GM20000 (cell line): ENCODE data around the gene SLC31A1.

Experiments
- DNase-seq: peaks from one replicate; pipeline ENCODE4 v3.0.0; 2012; ENCODE audit warnings: low spot score
- CTCF ChIP-seq: IDR thresholded peaks from 2 replicates; pipeline ENCODE4 v1.5.1; 2012; ENCODE audit warnings: mild to moderate bottlenecking, control low read depth; ENCODE audit errors: extremely low read depth, missing control alignments

Gene SLC31A1

DNA sequence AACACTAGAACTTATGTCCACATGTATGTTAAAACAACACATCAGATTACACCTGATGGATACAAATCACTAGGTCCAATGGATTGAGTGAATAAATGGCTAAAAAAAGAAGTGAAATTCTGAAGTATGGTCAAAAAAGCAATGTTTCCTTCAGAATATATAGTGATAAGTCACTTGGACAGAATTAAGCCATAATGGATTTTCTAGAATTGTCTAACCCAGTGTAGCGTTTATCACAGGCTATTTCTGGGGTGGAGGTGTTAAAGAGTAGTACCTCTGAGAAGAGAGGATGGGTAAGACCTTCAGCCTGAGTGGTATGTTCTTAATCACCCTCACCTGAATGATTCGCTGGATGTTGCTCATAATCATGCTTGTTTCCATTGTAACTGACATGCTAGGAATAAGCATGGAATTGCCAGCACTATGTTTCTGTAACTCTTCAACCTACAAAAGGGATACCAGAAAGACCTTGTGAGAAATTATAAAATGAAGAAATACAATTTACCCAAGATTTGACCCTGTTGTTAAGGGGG lies 37.3 kb upstream of the SLC31A1 start:
- DNase-seq: no peak
- no peak for TF ChIP-seq CTCF

GRCh38 chr9:113184539-113184938 lies 36.8 kb upstream of the SLC31A1 start:
- no peak for TF ChIP-seq CTCF
- DNase-seq: no peak

DNA sequence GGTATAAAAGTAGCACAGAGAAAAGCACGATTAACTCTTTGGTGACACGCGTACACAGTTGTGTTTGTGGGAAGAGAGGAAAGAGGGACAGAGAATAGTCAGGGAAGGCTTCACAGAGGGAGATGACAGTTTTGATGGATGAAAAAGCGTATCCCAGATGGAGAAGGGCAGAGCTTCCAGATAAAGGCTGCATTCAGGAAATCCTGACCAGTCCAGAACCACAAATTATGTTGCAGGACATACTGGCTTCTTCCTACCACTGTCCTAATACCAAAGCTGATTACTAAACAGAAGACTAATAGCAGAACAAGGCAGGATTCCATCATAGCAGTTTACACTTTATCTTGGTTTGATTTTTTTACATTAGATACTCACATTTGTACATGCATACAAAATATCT lies 36.1 kb upstream of the SLC31A1 start:
- TF ChIP-seq CTCF: no peak
- no peak for DNase-seq

- TF ChIP-seq CTCF: no peak
These were observed 35.1 kb upstream of the SLC31A1 start for GRCh38 chr9:113186137-113186755.

GRCh38 chr9:113187929-113188595 lies 33.3 kb upstream of the SLC31A1 start:
- TF ChIP-seq CTCF: no peak
- no peak for DNase-seq

More at GRCh38 chr9:113186137-113186755, 35.1 kb upstream of the SLC31A1 start:
- no peak for DNase-seq

DNA sequence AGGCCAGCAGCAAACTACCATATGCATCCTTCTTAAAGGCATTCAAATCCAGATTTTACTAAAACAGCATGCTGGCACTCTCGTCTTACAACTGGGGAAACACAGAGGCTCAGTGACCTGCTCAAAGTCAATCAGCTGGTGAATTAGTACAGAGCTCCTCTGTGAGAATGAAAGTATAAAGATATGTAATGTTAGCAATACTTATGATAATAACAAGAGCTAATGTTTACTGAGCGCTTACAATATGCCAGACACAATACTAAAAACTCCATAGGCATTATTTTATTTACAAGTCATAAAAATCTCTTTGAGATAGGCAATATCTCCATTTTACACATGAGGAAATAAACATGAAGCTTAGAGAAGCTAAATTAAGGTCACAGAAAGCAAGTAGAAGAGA lies 28.9 kb upstream of the SLC31A1 start:
- no peak for TF ChIP-seq CTCF
- DNase-seq: no peak

- no peak for TF ChIP-seq CTCF
- no peak for DNase-seq
These were observed 21.5 kb upstream of the SLC31A1 start for GRCh38 chr9:113199683-113200329.
